B cell (primary cell): Measurements from ENCODE around the gene DHX15. TPM values are rescaled to one million over a fixed set of nuclear protein-coding genes. Genes with fewer than 3 reads are reported as not detected.

Experiments used
- ATAC-seq: fragments of 200-7000 bp; cut with Tn5 transposase; one replicate; pipeline ENCODE4 v1.10.0; 2021; ENCODE audit warnings: low read depth, mild to moderate bottlenecking, moderate number of reproducible peaks, moderate library complexity
- CTCF ChIA-PET: fragments of 350-600 bp; sonication (Branson Sonifier 250); formaldehyde crosslinking; loops from one replicate; lab custom pipeline; 2021; ENCODE audit warnings: antibody characterized with exemption, inconsistent platforms; lab: Charles Lee
- POLR2A ChIA-PET: fragments of 350-600 bp; sonication (Branson Sonifier 250); formaldehyde crosslinking; loops from one replicate; lab custom pipeline; 2021; ENCODE audit warnings: antibody characterized with exemption; lab: Charles Lee
- DNase-seq: peaks from one replicate; pipeline ENCODE4 v3.0.0; 2013
- H2AFZ ChIP-seq: 2 replicates; pipeline ENCODE4 v1.6.1; 2012; ENCODE audit warnings: mild to moderate bottlenecking, low read depth, low read length; ENCODE audit not compliant: insufficient read depth, poor library complexity, severe bottlenecking
- H3K27ac ChIP-seq, 2 donors: 1 replicate in 1 of 2; 2 replicates in 1 of 2; pipeline ENCODE4 v1.5.1; 2012 to 2013; ENCODE audit warnings: low read length in 2 of 2, mild to moderate bottlenecking in 2 of 2, moderate library complexity in 1 of 2
- H3K27me3 ChIP-seq, 4 experiments: fragments of 200-600 bp in 1 of 4; sonication (generic) in 1 of 4; replicated peaks in 1 of 4; 1 replicate in 2 of 4; 2 replicates in 2 of 4; pipeline versions ENCODE4 v1.6.1 to v1.7.0; 2013 to 2016; ENCODE audit warnings: low read length in 3 of 4, mild to moderate bottlenecking in 2 of 4, mixed read lengths in 1 of 4, moderate library complexity in 1 of 4; ENCODE audit not compliant: insufficient read depth in 4 of 4, control insufficient read depth in 3 of 4; ENCODE audit errors: control extremely low read depth in 1 of 4
- H3K36me3 ChIP-seq, 2 experiments: replicated peaks in 1 of 2; 1 replicate in 1 of 2; 2 replicates in 1 of 2; pipeline versions ENCODE4 v1.6.1 to v1.7.1; 2013; ENCODE audit warnings: low read length in 1 of 2; ENCODE audit not compliant: insufficient read depth in 2 of 2, control insufficient read depth in 1 of 2; ENCODE audit errors: control extremely low read depth in 1 of 2, extremely low read depth in 1 of 2
- H3K4me1 ChIP-seq, 2 donors: fragments of 200-600 bp in 1 of 2; sonication (generic) in 1 of 2; 1 replicate in 1 of 2; 2 replicates in 1 of 2; pipeline versions ENCODE4 v1.5.1 to v1.6.1; 2013 to 2017; ENCODE audit warnings: low read length in 2 of 2; ENCODE audit not compliant: control insufficient read depth in 2 of 2, insufficient read depth in 2 of 2
- H3K4me2 ChIP-seq: replicated peaks from 2 replicates; pipeline ENCODE3; 2012; ENCODE audit warnings: mild to moderate bottlenecking, low read depth, low read length; ENCODE audit not compliant: poor library complexity, severe bottlenecking
- H3K4me3 ChIP-seq, 5 experiments: fragments of 200-600 bp in 1 of 5; sonication (generic) in 1 of 5; 1 replicate in 3 of 5; 2 replicates in 2 of 5; pipeline versions ENCODE4 v1.5.1 to v1.7.0; 2011 to 2016; ENCODE audit warnings: low read length in 4 of 5, mild to moderate bottlenecking in 4 of 5, low read depth in 2 of 5, control low read depth in 1 of 5, moderate library complexity in 1 of 5; ENCODE audit not compliant: insufficient read depth in 1 of 5; ENCODE audit errors: control extremely low read depth in 1 of 5, extremely low read depth in 1 of 5
- H3K79me2 ChIP-seq: fragments of 200-600 bp; sonication (generic); one replicate; pipeline ENCODE4 v1.6.0; 2016; ENCODE audit warnings: low read length; ENCODE audit not compliant: control insufficient read depth, insufficient read depth
- H3K9ac ChIP-seq: fragments of 200-600 bp; sonication (generic); 2 replicates; pipeline ENCODE4 v1.6.1; 2017; ENCODE audit warnings: mild to moderate bottlenecking, low read length, moderate library complexity
- H3K9me3 ChIP-seq, 3 donors: one replicate each; pipeline versions ENCODE4 v1.6.1 to v1.7.1; 2013; ENCODE audit warnings: low read length in 2 of 3; ENCODE audit not compliant: control insufficient read depth in 2 of 3, insufficient read depth in 1 of 3; ENCODE audit errors: control extremely low read depth in 1 of 3
- H4K20me1 ChIP-seq: 2 replicates; pipeline ENCODE4 v1.6.0; 2012; ENCODE audit warnings: mild to moderate bottlenecking, low read length; ENCODE audit not compliant: insufficient read depth, control insufficient read depth, poor library complexity, severe bottlenecking
- H3K27ac Mint-ChIP-seq: one replicate; pipeline ENCODE4 v1.8.0; 2021; ENCODE audit warnings: mixed read lengths
- H3K27me3 Mint-ChIP-seq: one replicate; pipeline ENCODE4 v1.8.0; 2021; ENCODE audit warnings: mixed read lengths
- H3K4me1 Mint-ChIP-seq: one replicate; pipeline ENCODE4 v1.8.0; 2021; ENCODE audit warnings: mixed read lengths
- H3K4me3 Mint-ChIP-seq: one replicate; pipeline ENCODE4 v1.8.0; 2021; ENCODE audit warnings: mixed read lengths
- H3K9me3 Mint-ChIP-seq: one replicate; pipeline ENCODE4 v1.8.0; 2022; ENCODE audit warnings: mixed read lengths; ENCODE audit not compliant: insufficient read depth
- CTCF ChIP-seq: fragments of 200-600 bp; IDR thresholded peaks from one replicate; pipeline ENCODE4 v1.8.0; 2022; ENCODE audit warnings: antibody characterized with exemption, mild to moderate bottlenecking
- EZH2 ChIP-seq: IDR thresholded peaks from 2 replicates; pipeline ENCODE4 v1.6.1; 2012; ENCODE audit warnings: borderline replicate concordance, low read depth, mild to moderate bottlenecking, moderate library complexity, low read length; ENCODE audit not compliant: insufficient read depth, poor library complexity, severe bottlenecking
- WGBS: methylation state at CpG from one replicate; pipeline ENCODE4 v1.1.5; 2013; ENCODE audit warnings: missing lambda C conversion rate; ENCODE audit not compliant: insufficient coverage; 5-methylcytosine and 5-hydroxymethylcytosine counted together
- intact Hi-C: fragments of 100-400 bp; cut with micrococcal nuclease; formaldehyde crosslinking; loops from one replicate; pipeline ENCODE4 v1.10.0; 2022
- polyA plus RNA-seq: library from polyadenylated mRNA; depleted of rRNA; stranded (reverse); fragments of >200 nt; gene quantifications from 2 replicates; pipeline ENCODE4 v1.2.3, GENCODE V29; 2012
- total RNA-seq, 2 donors: library from RNA; stranded (reverse); fragments of 120-200 nt in 1 of 2; gene quantifications; 1 replicate in 1 of 2; 2 replicates in 1 of 2; pipeline versions ENCODE4 v1.2.3 to v1.2.4, GENCODE V29; 2013 to 2022

Gene DHX15
- total and polyA plus RNA-seq, 2 donors (not counting 1 experiment from before 2014, with no cell fraction given), result 58.8 to 162 TPM

DNA sequence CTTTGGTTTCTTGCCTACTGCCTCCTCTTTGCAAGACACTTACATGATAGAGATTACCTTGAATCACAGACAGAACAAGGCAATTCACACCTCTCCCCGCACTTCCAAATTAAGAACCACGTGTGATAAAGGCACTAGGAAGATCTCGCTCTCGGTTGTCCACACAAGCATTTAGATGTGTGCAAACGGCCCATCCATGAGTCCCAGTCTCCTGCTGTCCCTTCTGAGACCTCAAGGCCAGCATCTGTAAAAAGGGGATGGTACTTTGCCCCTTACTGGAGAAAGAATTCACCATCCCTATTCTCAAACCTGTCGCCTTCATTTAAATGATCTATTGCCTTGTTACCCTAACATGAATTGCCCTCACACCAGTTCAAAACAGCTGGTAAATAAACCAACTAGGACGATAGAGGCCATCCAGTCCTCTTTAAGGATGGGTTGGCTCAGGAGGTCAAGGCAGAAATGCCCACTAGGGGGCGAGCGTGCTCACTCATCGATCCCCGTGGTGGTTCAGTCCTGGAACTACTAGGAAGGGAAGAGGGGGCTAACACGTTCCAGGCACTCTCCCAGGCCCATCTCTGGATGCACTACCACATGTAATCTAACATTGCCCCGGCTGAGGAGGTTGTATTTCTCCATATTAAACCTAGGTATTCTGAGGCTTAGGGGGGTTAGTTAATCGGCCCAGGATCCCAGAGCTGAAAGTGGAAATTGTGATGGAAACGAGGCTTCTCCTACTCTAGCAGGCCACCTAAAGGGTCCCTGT is 95.8 kb downstream of the DHX15 start:
- 29% methylated on average over 5 of the region's 15 CpGs for WGBS
- intact Hi-C loops, result no loop called here
- Histone ChIP-seq H3K9me3 (no peaks in the 10 kb centered on the region), H3K36me3 (no peaks in the 10 kb centered on the region), H2AFZ (no peak overlapping the region), H3K79me2 (no peaks in the 10 kb centered on the region), H3K4me3 (no peak overlapping the region), H3K4me1 (no peaks in the 10 kb centered on the region), H3K4me2 (no peak overlapping the region), H3K9ac (no peak overlapping the region), H3K27me3 (peaks cover 0 to 13% (median 6%) of the 10 kb centered on the region in 4 experiments), H4K20me1 (no peaks in the 10 kb centered on the region), H3K27ac (no peak overlapping the region)
- H3K4me3 Mint-ChIP-seq, result no peak overlapping the region
- DNase-seq, result peak; percentile 33
- no peaks in the 10 kb centered on the region for H3K4me1 Mint-ChIP-seq
- TF ChIP-seq EZH2 (no peak), CTCF (peak; percentile 58)
- no peak for ATAC-seq
- ChIA-PET POLR2A (no interaction called here), CTCF (interaction anchor here (0.9 kb wide), 1 partner anchor 33 kb away, joined by 3 read pairs; no protein-coding TSS in a partner anchor)
- H3K27me3 Mint-ChIP-seq, result peaks cover 35% of the 10 kb centered on the region
- H3K27ac Mint-ChIP-seq, result no peak overlapping the region
- no peaks in the 10 kb centered on the region for H3K9me3 Mint-ChIP-seq

GRCh38 chr4:24482871-24483270 is 101.5 kb downstream of the DHX15 start:
- Histone ChIP-seq H3K4me2 (no peak overlapping the region), H3K9ac (no peak overlapping the region), H3K27ac (no peak overlapping the region), H3K9me3 (no peaks in the 10 kb centered on the region), H4K20me1 (no peaks in the 10 kb centered on the region), H3K27me3 (peaks cover 0 to 11% (median under 1%) of the 10 kb centered on the region in 4 experiments), H3K79me2 (no peaks in the 10 kb centered on the region), H3K36me3 (no peaks in the 10 kb centered on the region), H3K4me3 (no peak overlapping the region), H3K4me1 (no peaks in the 10 kb centered on the region), H2AFZ (no peak overlapping the region)
- Mint-ChIP-seq H3K27me3 (peaks cover 50% of the 10 kb centered on the region), H3K4me3 (no peak overlapping the region), H3K4me1 (no peaks in the 10 kb centered on the region), H3K9me3 (no peaks in the 10 kb centered on the region), H3K27ac (no peak overlapping the region)
- intact Hi-C loops, result no loop called here
- ATAC-seq (no peak), DNase-seq (no peak)
- no peak for TF ChIP-seq EZH2
- no peak for TF ChIP-seq CTCF
- WGBS, result 93% methylated on average over 3 of the region's 4 CpGs
- CTCF ChIA-PET, result no interaction called here
- POLR2A ChIA-PET, result no interaction called here
